Vagina (tissue), 2 donors: ENCODE results near the gene METTL3.

ENCODE experiments used
- CTCF ChIP-seq, 3 experiments: fragments of 450-650 bp in 2 of 3; fragments of 200-600 bp in 1 of 3; sonication (generic) in 1 of 3; IDR thresholded peaks; one replicate each; pipeline ENCODE4 v1.5.1; 2017 to 2019; ENCODE audit warnings: antibody characterized with exemption in 3 of 3, mild to moderate bottlenecking in 2 of 3, moderate library complexity in 2 of 3
- POLR2A ChIP-seq, 2 donors: fragments of 450-650 bp; IDR thresholded peaks; one replicate each; pipeline ENCODE4 v1.6.1; 2017; ENCODE audit warnings: antibody characterized with exemption in 2 of 2, mild to moderate bottlenecking in 2 of 2, moderate library complexity in 2 of 2

- TF ChIP-seq CTCF (IDR thresholded peaks at IDR 0.05) (no peak), POLR2A (IDR thresholded peaks at IDR 0.05) (no peak)
Observed at GRCh38 chr14:21528381-21529348, 17.5 kb upstream of the METTL3 start.
